Peyer's patch (tissue), 4 donors: ENCODE results near the gene MECP2.

Experiments used
- CTCF ChIP-seq, 6 experiments: fragments of 450-650 bp in 4 of 6; fragments of 200-600 bp in 2 of 6; sonication (generic) in 1 of 6; IDR thresholded peaks; one replicate each; pipeline ENCODE4 v1.5.1; 2017 to 2019; ENCODE audit warnings: antibody characterized with exemption in 6 of 6, mild to moderate bottlenecking in 3 of 6, moderate library complexity in 1 of 6
- POLR2A ChIP-seq, 2 donors: fragments of 450-650 bp; IDR thresholded peaks; one replicate each; pipeline ENCODE4 v1.5.1; 2017; ENCODE audit warnings: antibody characterized with exemption in 2 of 2, mild to moderate bottlenecking in 2 of 2, moderate library complexity in 2 of 2

- no peak for TF ChIP-seq POLR2A (IDR thresholded peaks at IDR 0.05)
- TF ChIP-seq CTCF (IDR thresholded peaks at IDR 0.05): no peak
Observed at GRCh38 chrX:154038656-154039055, 58.9 kb downstream of the MECP2 start.
